Heart left ventricle (tissue), 16 donors: ENCODE results near the gene SUGCT. TPM values are rescaled to one million over a fixed set of nuclear protein-coding genes. Genes with fewer than 3 reads are reported as not detected.

Source experiments
- ATAC-seq, 4 donors: fragments of 200-7000 bp; cut with Tn5 transposase; one replicate each; pipeline ENCODE4 v1.9.1; 2020 to 2022; ENCODE audit warnings: moderate library complexity in 4 of 4, mild to moderate bottlenecking in 3 of 4, moderate number of reproducible peaks in 1 of 4
- DNase-seq, 5 donors: peaks; one replicate each; pipeline ENCODE4 v3.0.0-alpha.2; 2020
- H3K27ac ChIP-seq, 12 donors: fragments of 200-600 bp; sonication (generic) in 4 of 12; one replicate each; pipeline versions ENCODE4 v1.5.0 to v1.8.0; 2016 to 2022; ENCODE audit warnings: mild to moderate bottlenecking in 2 of 12
- H3K27me3 ChIP-seq, 9 donors: fragments of 200-600 bp; sonication (generic) in 2 of 9; one replicate each; pipeline versions ENCODE4 v1.5.1 to v1.8.0; 2016 to 2022; ENCODE audit warnings: mild to moderate bottlenecking in 3 of 9
- H3K36me3 ChIP-seq, 9 donors: fragments of 200-600 bp; sonication (generic) in 2 of 9; one replicate each; pipeline versions ENCODE4 v1.5.0 to v1.8.0; 2018 to 2022; ENCODE audit warnings: mild to moderate bottlenecking in 2 of 9
- H3K4me1 ChIP-seq, 12 donors: fragments of 200-600 bp; sonication (generic) in 4 of 12; one replicate each; pipeline versions ENCODE4 v1.5.0 to v1.8.0; 2016 to 2022; ENCODE audit warnings: mild to moderate bottlenecking in 3 of 12
- H3K4me3 ChIP-seq, 12 donors: fragments of 200-600 bp; sonication (generic) in 4 of 12; one replicate each; pipeline versions ENCODE4 v1.5.0 to v1.8.0; 2017 to 2022; ENCODE audit warnings: mild to moderate bottlenecking in 9 of 12, moderate library complexity in 4 of 12
- H3K9me3 ChIP-seq, 12 donors: fragments of 200-600 bp; sonication (generic) in 4 of 12; one replicate each; pipeline versions ENCODE4 v1.5.0 to v1.8.0; 2016 to 2022; ENCODE audit warnings: mild to moderate bottlenecking in 1 of 12
- CTCF ChIP-seq, 12 donors: fragments of 200-600 bp; sonication (generic) in 4 of 12; IDR thresholded peaks; one replicate each; pipeline versions ENCODE4 v1.5.0 to v1.8.0; 2018 to 2022; ENCODE audit warnings: antibody characterized with exemption in 12 of 12, mild to moderate bottlenecking in 5 of 12
- POLR2A ChIP-seq, 2 donors: fragments of 450-650 bp; IDR thresholded peaks; one replicate each; pipeline ENCODE4 v1.6.1; 2017; ENCODE audit warnings: antibody characterized with exemption in 2 of 2, mild to moderate bottlenecking in 2 of 2, moderate library complexity in 2 of 2
- WGBS, 4 donors: extraction: QIAGEN DNeasy Blood & Tissue Kit in 2 of 4; methylation state at CpG; one replicate each; pipeline versions ENCODE4 v1.1.5 to v1.1.7; 2013 to 2018; 5-methylcytosine and 5-hydroxymethylcytosine counted together
- intact Hi-C, 10 donors: fragments of 100-400 bp; cut with DNase I; formaldehyde crosslinking; loops; one replicate each; pipeline versions ENCODE4 v1.11.1 to v1.14.2; 2022
- polyA plus RNA-seq, 2 donors: library from polyadenylated mRNA; stranded (reverse); fragments of 200-250 nt; gene quantifications; one replicate each; pipeline ENCODE4 v1.2.3, GENCODE V29; 2013
- total RNA-seq, 9 donors: library from RNA; depleted of rRNA in 2 of 9; stranded (reverse); fragments of >200 nt in 2 of 9; fragmentation: NEBNext Ultra II Directional in 3 of 9; extraction: Animal tissue kit (Norgen Biotek cat#: 25700) in 3 of 9; gene quantifications; one replicate each; pipeline versions ENCODE4 v1.1.0 to v1.2.4, GENCODE V29; 2016 to 2023
- donor health status: ischemic (EF 13 %, LVEDD 7.1; RV severe dilation, severe dysfunction).
- donor health status: healthy with polysubstance abuse.
- donor health status: DM: no; HTN: yes; CAD: no.
- donor health status: DM: no; HTN: no; CAD: no.
- donor health status: ischemic (EF 25% LVEDD 6.9; RV normal size, moderate dysfunction).
- donor health status: ischemic (EF 25% LVEDD 5.7; RV mildly dilated, moderate dysfunction).
- donor health status: healthy.
- donor health status: DM: yes; HTN: yes; CAD: no.
- donor health status: ischemic (EF 35%, LVEDD 5.7; RV mildly dilated, moderate dysfunction).
- donor health status: nonischemic (EF 11% LVEDD 7.7; RV severe dilation, severe dysfunction).
- donor health status: DM: yes; HTN: yes; CAD: no.
- donor health status: PGD.
- donor health status: ischemic (EF 29% LVEDD 5.4; RV normal size, mild dysfunction).
- donor health status: nonischemic (EF 23%, LVEDD 6.1; RV moderate dilation, normal function).

SUGCT gene
- total and polyA plus RNA-seq, 11 donors = 1.4 to 7.6 (median 4.4) TPM

DNA sequence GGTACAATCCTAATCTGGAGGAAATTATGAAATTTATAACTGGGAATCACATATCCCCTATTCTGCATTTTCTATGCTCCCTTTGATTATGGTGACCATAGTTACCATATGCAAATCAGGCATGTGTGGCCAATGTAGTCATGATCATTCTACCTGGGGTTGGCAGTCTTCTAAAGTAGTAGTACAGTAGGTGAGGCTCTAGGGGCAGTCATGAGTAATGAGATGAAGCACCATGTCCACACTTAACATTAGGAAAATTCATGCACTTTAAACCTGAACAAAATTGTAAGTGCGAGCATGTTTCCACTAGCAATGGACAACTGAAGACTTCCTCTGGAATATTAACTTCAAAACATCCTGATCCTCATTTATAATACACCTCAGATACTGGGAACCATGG lies 545.9 kb downstream of the SUGCT start:
- no peak overlapping the region for H3K4me3 ChIP-seq
- no peak for ATAC-seq
- no peaks in the 10 kb centered on the region for H3K27me3 ChIP-seq
- TF ChIP-seq CTCF (IDR thresholded peaks at IDR 0.05) = peak in 11 of 12 donors; percentile 8 to 50 (median 40)
- TF ChIP-seq POLR2A (IDR thresholded peaks at IDR 0.05) = no peak
- H3K36me3 ChIP-seq = no peaks in the 10 kb centered on the region
- H3K9me3 ChIP-seq = peaks cover 0 to 8% (median 0%) of the 10 kb centered on the region in 12 donors
- intact Hi-C loops = no loop called here
- DNase-seq = no peak
- no peaks in the 10 kb centered on the region for H3K4me1 ChIP-seq
- 90 to 100% (median 96%) methylated on average over 1 of the region's 1 CpG for WGBS, 4 donors
- no peak overlapping the region for H3K27ac ChIP-seq

DNA sequence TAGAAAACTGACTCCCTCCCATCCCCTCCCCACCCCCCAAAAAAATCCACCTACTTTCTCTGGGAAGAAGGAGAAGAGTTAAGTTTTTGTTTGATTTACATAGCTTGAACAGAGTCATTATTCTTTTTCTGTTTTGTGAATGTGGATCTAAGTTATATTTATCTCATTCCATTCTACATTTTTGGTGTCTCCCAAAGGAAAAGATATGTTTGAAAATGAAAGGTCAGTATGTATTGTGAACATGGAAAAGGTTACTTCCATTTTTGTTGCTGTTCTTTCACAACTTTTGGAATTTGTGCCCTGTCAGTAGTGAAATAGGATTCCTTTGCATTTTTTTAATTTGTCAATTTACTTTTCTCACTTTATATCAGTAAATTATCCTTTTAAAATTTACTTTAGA lies 547.9 kb downstream of the SUGCT start:
- Histone ChIP-seq H3K4me3 (no peak overlapping the region), H3K4me1 (no peaks in the 10 kb centered on the region), H3K27me3 (no peaks in the 10 kb centered on the region), H3K36me3 (no peaks in the 10 kb centered on the region), H3K27ac (no peak overlapping the region), H3K9me3 (peaks cover 0 to 8% (median 0%) of the 10 kb centered on the region in 12 donors)
- TF ChIP-seq POLR2A (IDR thresholded peaks at IDR 0.05) (no peak), CTCF (IDR thresholded peaks at IDR 0.05) (no peak)
- DNase-seq (no peak), ATAC-seq (no peak)
- intact Hi-C loops = no loop called here

DNA sequence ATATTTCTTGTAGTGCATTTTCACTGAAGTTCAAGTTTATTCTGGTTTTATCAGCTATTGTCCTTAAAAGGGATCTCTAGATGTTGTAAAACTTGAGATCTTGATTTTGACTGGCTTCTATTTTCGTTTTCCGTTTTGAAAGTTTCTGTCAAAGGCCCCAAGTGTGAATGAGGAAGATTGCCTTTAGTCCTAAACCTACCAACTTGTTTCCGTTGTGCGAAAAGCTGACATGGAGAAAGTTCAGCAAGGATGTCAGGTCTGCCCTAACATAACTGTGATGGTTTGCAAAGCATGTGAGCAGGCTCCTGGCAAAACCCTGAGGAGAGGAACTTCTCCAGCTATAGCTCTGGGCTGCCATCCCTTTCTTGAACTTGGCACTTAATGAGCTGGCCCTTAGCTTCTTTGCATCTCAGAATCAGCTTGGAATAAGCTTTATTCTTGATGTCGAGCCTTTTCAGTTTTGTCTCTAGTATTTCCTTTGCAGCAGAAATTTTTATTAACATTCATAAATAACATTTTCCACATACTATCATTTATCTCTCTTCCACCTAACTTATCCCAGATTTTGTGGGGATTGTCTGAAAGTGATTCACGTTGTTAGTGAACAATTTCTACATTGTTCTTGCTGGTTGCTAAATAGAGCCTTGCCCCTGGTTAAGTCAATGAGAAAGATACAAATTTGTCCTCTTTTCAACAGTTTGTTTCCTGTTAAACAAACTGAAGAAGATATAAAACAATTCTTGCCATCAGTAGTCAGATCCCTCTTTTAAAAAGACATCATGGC lies 559.4 kb downstream of the SUGCT start:
- intact Hi-C loops = loop anchor here in 1 of 10 donors (10.0 kb wide), 1 partner anchor 71 kb away; no protein-coding TSS in a partner anchor
- no peak for TF ChIP-seq POLR2A (IDR thresholded peaks at IDR 0.05)
- TF ChIP-seq CTCF (IDR thresholded peaks at IDR 0.05) = no peak
- Histone ChIP-seq H3K27me3 (no peaks in the 10 kb centered on the region), H3K27ac (no peak overlapping the region), H3K9me3 (no peaks in the 10 kb centered on the region), H3K36me3 (no peaks in the 10 kb centered on the region), H3K4me1 (no peaks in the 10 kb centered on the region), H3K4me3 (no peak overlapping the region)
- WGBS, 4 donors = 74 to 85% (median 78%) methylated on average over 6 of the region's 6 CpGs
- ATAC-seq (no peak), DNase-seq (no peak)

- no peaks in the 10 kb centered on the region for H3K4me1 ChIP-seq
- intact Hi-C loops = loop anchor here in 1 of 10 donors (10.0 kb wide), 1 partner anchor 70 kb away; no protein-coding TSS in a partner anchor
- no peaks in the 10 kb centered on the region for H3K27me3 ChIP-seq
- H3K9me3 ChIP-seq = no peaks in the 10 kb centered on the region
- WGBS, 4 donors = 93 to 98% (median 95%) methylated on average over 3 of the region's 3 CpGs
- DNase-seq (no peak), ATAC-seq (no peak)
- no peak for TF ChIP-seq POLR2A (IDR thresholded peaks at IDR 0.05)
- no peak for TF ChIP-seq CTCF (IDR thresholded peaks at IDR 0.05)
- H3K27ac ChIP-seq = no peak overlapping the region
- H3K4me3 ChIP-seq = no peak overlapping the region
- H3K36me3 ChIP-seq = no peaks in the 10 kb centered on the region
Measured at GRCh38 chr7:40694991-40695390, 560.2 kb downstream of the SUGCT start.
